ENCODE results near the gene PATL2.
"Not testable (repeated sequence)": the region's sequence is repeated elsewhere in the genome, so short reads cannot be mapped to it uniquely, and the experiment has no call there.

Gene PATL2

DNA sequence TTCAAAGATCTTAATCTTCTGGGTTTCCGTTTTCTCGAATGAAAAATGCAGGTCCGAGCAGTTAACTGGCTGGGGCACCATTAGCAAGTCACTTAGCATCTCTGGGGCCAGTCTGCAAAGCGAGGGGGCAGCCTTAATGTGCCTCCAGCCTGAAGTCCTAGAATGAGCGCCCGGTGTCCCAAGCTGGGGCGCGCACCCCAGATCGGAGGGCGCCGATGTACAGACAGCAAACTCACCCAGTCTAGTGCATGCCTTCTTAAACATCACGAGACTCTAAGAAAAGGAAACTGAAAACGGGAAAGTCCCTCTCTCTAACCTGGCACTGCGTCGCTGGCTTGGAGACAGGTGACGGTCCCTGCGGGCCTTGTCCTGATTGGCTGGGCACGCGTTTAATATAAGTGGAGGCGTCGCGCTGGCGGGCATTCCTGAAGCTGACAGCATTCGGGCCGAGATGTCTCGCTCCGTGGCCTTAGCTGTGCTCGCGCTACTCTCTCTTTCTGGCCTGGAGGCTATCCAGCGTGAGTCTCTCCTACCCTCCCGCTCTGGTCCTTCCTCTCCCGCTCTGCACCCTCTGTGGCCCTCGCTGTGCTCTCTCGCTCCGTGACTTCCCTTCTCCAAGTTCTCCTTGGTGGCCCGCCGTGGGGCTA is at the start of gene PATL2, which contains the start of gene B2M:
TSS of gene PATL2 (minus strand) at position 228 of the 647 bp plus-strand sequence. CDS start 34,833 bp downstream, outside the sequence.
TSS of gene B2M (plus strand) at position 422 of the 647 bp plus-strand sequence. CDS start at position 452, 30 bp downstream.
- H3K4me1 ChIP-seq (ENCODE audit: control insufficient read depth, insufficient read depth, low read length) = peaks cover 59% of the 10 kb centered on the region
- no peaks in the 10 kb centered on the region for H3K27me3 ChIP-seq (ENCODE audit: control insufficient read depth, insufficient read depth, low read length)
- peaks cover 8% of the 10 kb centered on the region for H3K36me3 ChIP-seq (ENCODE audit: control insufficient read depth, insufficient read depth, low read length)
- peak within 1 kb of the TSS; percentile 100 for H3K9ac ChIP-seq (ENCODE audit: low read length)
- no peaks in the 10 kb centered on the region for H3K9me3 ChIP-seq (ENCODE audit: control insufficient read depth, low read length)
- H3K4me3 ChIP-seq (ENCODE audit: low read length) = peak within 1 kb of the TSS; percentile 97

GRCh38 chr15:44753345-44753744 is 42.2 kb upstream of the PATL2 start:
- Histone ChIP-seq H3K9me3 (ENCODE audit: control insufficient read depth, low read length) (no peaks in the 10 kb centered on the region), H3K9ac (ENCODE audit: low read length) (no peak overlapping the region), H3K4me3 (ENCODE audit: low read length) (no peak overlapping the region), H3K36me3 (ENCODE audit: control insufficient read depth, insufficient read depth, low read length) (no peaks in the 10 kb centered on the region), H3K27me3 (ENCODE audit: control insufficient read depth, insufficient read depth, low read length) (no peaks in the 10 kb centered on the region), H3K4me1 (ENCODE audit: control insufficient read depth, insufficient read depth, low read length) (no peaks in the 10 kb centered on the region)

DNA sequence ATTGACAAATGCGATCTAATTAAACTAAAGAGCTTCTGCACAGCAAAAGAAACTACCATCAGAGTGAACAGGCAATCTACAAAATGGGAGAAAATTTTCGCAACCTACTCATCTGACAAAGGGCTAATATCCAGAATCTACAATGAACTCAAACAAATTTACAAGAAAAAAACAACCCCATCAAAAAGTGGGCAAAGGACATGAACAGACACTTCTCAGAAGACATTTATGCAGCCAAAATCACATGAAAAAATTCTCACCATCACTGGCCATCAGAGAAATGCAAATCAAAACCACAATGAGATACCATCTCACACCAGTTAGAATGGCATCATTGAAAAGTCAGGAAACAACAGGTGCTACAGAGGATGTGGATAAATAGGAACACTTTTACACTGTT is 32.3 kb upstream of the PATL2 start:
- not testable (repeated sequence) for H3K4me3 ChIP-seq (ENCODE audit: low read length); H3K36me3 ChIP-seq (ENCODE audit: control insufficient read depth, insufficient read depth, low read length); H3K27me3 ChIP-seq (ENCODE audit: control insufficient read depth, insufficient read depth, low read length); H3K4me1 ChIP-seq (ENCODE audit: control insufficient read depth, insufficient read depth, low read length); H3K9me3 ChIP-seq (ENCODE audit: control insufficient read depth, low read length); H3K9ac ChIP-seq (ENCODE audit: low read length)

- not testable (repeated sequence) for H3K27me3 ChIP-seq (ENCODE audit: control insufficient read depth, insufficient read depth, low read length); H3K9ac ChIP-seq (ENCODE audit: low read length); H3K36me3 ChIP-seq (ENCODE audit: control insufficient read depth, insufficient read depth, low read length); H3K4me3 ChIP-seq (ENCODE audit: low read length); H3K4me1 ChIP-seq (ENCODE audit: control insufficient read depth, insufficient read depth, low read length); H3K9me3 ChIP-seq (ENCODE audit: control insufficient read depth, low read length)
These were observed 28.2 kb upstream of the PATL2 start for GRCh38 chr15:44739222-44739847.

DNA sequence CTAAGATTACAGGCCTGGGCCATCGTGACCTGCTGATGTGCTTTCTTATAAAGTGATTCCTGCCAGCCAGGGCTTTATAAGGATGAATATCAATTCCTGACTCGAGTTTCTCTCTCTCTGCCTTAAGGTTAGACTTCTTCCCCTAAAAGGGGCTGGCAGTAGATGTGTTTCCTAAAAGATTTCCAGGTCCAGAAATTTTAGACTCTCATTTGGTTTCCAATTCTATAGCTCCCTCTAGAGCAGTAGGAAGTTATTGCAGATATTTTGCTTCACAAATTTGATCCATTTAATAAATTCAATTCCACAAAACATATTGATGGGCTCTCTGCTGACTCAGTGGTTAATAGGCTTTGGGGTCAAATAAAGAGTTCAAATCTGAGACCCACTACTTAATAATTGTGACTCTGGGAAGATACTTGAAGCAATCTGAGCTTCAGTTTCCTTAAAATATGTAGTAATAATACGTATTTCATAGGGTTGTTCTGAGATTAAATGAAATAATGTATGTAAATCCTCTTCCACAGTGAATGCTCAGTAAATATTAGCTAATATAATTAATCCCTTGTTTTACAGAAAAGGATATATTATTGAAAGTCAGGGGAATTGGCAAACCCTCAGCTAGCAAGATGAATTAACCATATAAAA is 27.3 kb upstream of the PATL2 start:
- H3K36me3 ChIP-seq (ENCODE audit: control insufficient read depth, insufficient read depth, low read length) = no peaks in the 10 kb centered on the region
- H3K4me1 ChIP-seq (ENCODE audit: control insufficient read depth, insufficient read depth, low read length) = no peaks in the 10 kb centered on the region
- no peak overlapping the region for H3K9ac ChIP-seq (ENCODE audit: low read length)
- H3K9me3 ChIP-seq (ENCODE audit: control insufficient read depth, low read length) = no peaks in the 10 kb centered on the region
- no peaks in the 10 kb centered on the region for H3K27me3 ChIP-seq (ENCODE audit: control insufficient read depth, insufficient read depth, low read length)
- no peak overlapping the region for H3K4me3 ChIP-seq (ENCODE audit: low read length)

GRCh38 chr15:44736181-44736765 is 25.1 kb upstream of the PATL2 start, which contains the start of gene TRIM69:
Gene TRIM69, plus strand, starts transcription at chr15:44736528. Its CDS starts 177 bp downstream, at chr15:44736705.
- H3K9ac ChIP-seq (ENCODE audit: low read length) = peak within 1 kb of the TSS; percentile 27
- no peaks in the 10 kb centered on the region for H3K27me3 ChIP-seq (ENCODE audit: control insufficient read depth, insufficient read depth, low read length)
- no peaks in the 10 kb centered on the region for H3K4me1 ChIP-seq (ENCODE audit: control insufficient read depth, insufficient read depth, low read length)
- no peak within 1 kb of the TSS for H3K4me3 ChIP-seq (ENCODE audit: low read length)
- H3K36me3 ChIP-seq (ENCODE audit: control insufficient read depth, insufficient read depth, low read length) = no peaks in the 10 kb centered on the region
- H3K9me3 ChIP-seq (ENCODE audit: control insufficient read depth, low read length) = no peaks in the 10 kb centered on the region

GRCh38 chr15:44735482-44736180 is 24.5 kb upstream of the PATL2 start:
- no peaks in the 10 kb centered on the region for H3K4me1 ChIP-seq (ENCODE audit: control insufficient read depth, insufficient read depth, low read length)
- peak overlapping the region; percentile 27 for H3K9ac ChIP-seq (ENCODE audit: low read length)
- H3K4me3 ChIP-seq (ENCODE audit: low read length) = no peak overlapping the region

GRCh38 chr15:44734839-44735481 is 23.8 kb upstream of the PATL2 start:
- no peak overlapping the region for H3K9ac ChIP-seq (ENCODE audit: low read length)
- H3K36me3 ChIP-seq (ENCODE audit: control insufficient read depth, insufficient read depth, low read length) = no peaks in the 10 kb centered on the region
- H3K9me3 ChIP-seq (ENCODE audit: control insufficient read depth, low read length) = no peaks in the 10 kb centered on the region
- no peaks in the 10 kb centered on the region for H3K27me3 ChIP-seq (ENCODE audit: control insufficient read depth, insufficient read depth, low read length)
- no peaks in the 10 kb centered on the region for H3K4me1 ChIP-seq (ENCODE audit: control insufficient read depth, insufficient read depth, low read length)
- no peak overlapping the region for H3K4me3 ChIP-seq (ENCODE audit: low read length)

More at GRCh38 chr15:44735482-44736180, 24.5 kb upstream of the PATL2 start:
- Histone ChIP-seq H3K9me3 (ENCODE audit: control insufficient read depth, low read length) (no peaks in the 10 kb centered on the region), H3K36me3 (ENCODE audit: control insufficient read depth, insufficient read depth, low read length) (no peaks in the 10 kb centered on the region), H3K27me3 (ENCODE audit: control insufficient read depth, insufficient read depth, low read length) (no peaks in the 10 kb centered on the region)

DNA sequence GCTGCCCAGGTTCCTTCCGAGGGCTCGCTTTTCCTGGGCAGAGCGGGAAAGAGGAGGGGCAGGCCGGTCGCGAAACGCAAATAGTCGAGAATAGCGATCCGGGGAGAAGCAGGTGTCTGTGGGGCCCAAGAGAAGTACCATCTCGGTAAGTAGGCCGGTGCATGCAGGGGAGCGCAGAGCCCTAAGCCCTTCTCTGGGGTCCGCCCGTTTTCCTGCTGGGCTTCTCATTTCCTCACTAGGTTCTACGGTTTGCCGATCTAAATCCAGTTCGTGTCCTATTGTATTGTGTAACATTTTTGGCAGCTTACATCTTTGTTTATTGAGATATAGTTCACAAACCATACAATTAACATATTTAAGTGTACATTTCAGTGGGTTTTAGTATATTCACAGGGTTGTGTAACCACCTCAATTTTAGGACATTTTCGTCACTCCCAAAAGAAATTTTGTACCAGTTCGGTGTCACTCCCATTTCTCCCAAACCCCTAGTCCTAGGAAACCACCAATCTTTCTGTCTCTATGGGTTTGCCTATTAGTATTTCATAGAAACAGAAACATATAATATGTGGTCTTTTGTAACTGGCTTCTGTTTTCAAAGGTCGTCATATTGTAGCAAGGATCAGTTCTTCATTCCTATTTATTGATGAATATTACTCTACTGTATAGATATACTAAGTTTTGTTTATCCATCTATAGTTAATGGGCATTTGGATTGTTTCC is 18.4 kb upstream of the PATL2 start:
- peak overlapping the region; percentile 81 for H3K4me3 ChIP-seq (ENCODE audit: low read length)
- H3K27me3 ChIP-seq (ENCODE audit: control insufficient read depth, insufficient read depth, low read length) = no peaks in the 10 kb centered on the region
- peaks cover 23% of the 10 kb centered on the region for H3K4me1 ChIP-seq (ENCODE audit: control insufficient read depth, insufficient read depth, low read length)
- H3K9ac ChIP-seq (ENCODE audit: low read length) = peak overlapping the region; percentile 99
- no peaks in the 10 kb centered on the region for H3K36me3 ChIP-seq (ENCODE audit: control insufficient read depth, insufficient read depth, low read length)
- no peaks in the 10 kb centered on the region for H3K9me3 ChIP-seq (ENCODE audit: control insufficient read depth, low read length)

DNA sequence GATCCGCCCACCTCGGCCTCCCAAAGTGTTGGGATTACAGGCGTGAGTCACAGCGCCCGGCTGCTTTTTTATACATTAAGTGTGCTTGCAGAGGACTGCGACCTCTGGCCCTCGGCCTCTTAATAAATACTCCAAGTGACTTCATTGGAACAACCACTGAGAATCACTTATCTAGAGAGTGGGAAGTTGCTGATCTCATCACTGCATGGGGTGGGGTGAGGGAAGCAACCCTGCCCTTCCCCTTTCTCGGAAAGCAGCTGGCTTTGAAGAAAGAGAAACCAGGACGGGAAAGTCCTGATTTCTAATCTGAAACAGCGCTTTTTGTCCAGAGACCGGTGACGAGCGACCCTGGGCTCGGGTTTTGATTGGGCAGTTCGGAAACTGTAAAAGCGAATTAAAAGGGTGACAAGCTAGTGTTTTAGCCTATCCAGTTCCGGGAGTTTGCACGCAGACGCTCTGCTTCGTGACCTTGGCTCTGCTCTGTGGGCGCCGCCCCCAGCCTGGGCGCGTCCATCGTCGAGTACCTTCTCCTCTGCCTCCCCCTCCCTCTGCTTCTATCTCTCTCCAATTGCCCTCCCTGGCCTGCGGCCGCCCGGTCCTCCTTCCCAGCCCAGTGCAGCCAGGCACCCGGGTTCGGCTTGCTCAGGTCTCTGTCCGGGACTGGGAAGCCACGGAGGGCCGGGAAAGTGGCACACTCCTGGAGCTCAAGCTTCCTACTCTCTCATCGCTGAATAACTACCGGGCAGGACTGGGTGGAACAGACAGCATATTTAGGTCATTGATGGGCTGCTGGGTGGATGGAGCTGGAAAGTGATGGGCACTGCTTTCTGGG is 17.7 kb upstream of the PATL2 start:
- no peaks in the 10 kb centered on the region for H3K9me3 ChIP-seq (ENCODE audit: control insufficient read depth, low read length)
- no peaks in the 10 kb centered on the region for H3K27me3 ChIP-seq (ENCODE audit: control insufficient read depth, insufficient read depth, low read length)
- peak overlapping the region; percentile 81 for H3K4me3 ChIP-seq (ENCODE audit: low read length)
- H3K36me3 ChIP-seq (ENCODE audit: control insufficient read depth, insufficient read depth, low read length) = no peaks in the 10 kb centered on the region
- H3K9ac ChIP-seq (ENCODE audit: low read length) = peak overlapping the region; percentile 99
- peaks cover 23% of the 10 kb centered on the region for H3K4me1 ChIP-seq (ENCODE audit: control insufficient read depth, insufficient read depth, low read length)

All from mucosa of stomach (tissue), 1 donor.